Measurements from ENCODE around the gene BRSK2.

BRSK2 gene

GRCh38 chr11:1459219-1459575 lies 69.5 kb downstream of the BRSK2 start:
- H3K9me3 Mint-ChIP-seq, result no peaks in the 10 kb centered on the region
- TF ChIP-seq, protein P1, sequence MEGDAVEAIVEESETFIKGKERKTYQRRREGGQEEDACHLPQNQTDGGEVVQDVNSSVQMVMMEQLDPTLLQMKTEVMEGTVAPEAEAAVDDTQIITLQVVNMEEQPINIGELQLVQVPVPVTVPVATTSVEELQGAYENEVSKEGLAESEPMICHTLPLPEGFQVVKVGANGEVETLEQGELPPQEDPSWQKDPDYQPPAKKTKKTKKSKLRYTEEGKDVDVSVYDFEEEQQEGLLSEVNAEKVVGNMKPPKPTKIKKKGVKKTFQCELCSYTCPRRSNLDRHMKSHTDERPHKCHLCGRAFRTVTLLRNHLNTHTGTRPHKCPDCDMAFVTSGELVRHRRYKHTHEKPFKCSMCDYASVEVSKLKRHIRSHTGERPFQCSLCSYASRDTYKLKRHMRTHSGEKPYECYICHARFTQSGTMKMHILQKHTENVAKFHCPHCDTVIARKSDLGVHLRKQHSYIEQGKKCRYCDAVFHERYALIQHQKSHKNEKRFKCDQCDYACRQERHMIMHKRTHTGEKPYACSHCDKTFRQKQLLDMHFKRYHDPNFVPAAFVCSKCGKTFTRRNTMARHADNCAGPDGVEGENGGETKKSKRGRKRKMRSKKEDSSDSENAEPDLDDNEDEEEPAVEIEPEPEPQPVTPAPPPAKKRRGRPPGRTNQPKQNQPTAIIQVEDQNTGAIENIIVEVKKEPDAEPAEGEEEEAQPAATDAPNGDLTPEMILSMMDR (IDR thresholded peaks at IDR 0.05), result no peak
- H3K27ac Mint-ChIP-seq, result no peak overlapping the region
- H3K36me3 Mint-ChIP-seq (ENCODE audit: low read depth), result no peaks in the 10 kb centered on the region
- DNase-seq, result no peak
- no peaks in the 10 kb centered on the region for H3K27me3 Mint-ChIP-seq (ENCODE audit: low read depth, poor library complexity)
- H3K4me3 Mint-ChIP-seq, result no peak overlapping the region
- peaks cover 24% of the 10 kb centered on the region for H3K4me1 Mint-ChIP-seq

DNA sequence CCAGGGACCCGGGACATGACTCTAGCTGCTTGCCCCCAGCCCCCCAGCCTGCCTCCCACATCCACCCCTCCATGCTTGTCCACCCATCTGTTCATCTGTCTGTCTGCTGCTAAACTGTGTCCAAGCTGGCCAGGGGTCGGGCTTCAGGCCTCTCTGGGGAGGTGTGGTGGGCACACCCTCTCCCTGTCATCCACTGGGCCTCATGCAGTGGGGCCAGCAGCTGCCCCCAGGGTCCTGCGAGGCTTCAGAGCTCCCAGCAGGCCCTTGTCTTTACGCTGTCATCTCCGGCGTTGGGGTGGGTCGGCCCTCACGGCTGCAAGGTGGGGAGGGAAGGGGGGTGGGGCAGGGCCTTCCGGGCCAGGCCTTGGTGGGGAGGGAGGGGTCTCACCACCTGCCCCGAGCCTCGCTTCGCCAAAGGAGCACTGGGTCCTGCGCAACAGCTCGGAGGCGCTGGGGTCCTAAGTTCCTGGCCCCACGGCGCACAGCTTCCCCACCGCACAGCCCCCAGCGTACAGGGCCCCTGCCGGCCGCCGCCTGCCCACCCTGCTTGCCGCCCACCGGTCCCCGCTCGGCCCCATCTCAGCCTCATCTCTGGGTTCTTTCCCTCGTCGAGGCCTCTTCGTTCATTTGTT lies 70.1 kb downstream of the BRSK2 start:
- Mint-ChIP-seq H3K27ac (no peak overlapping the region), H3K36me3 (ENCODE audit: low read depth) (no peaks in the 10 kb centered on the region), H3K27me3 (ENCODE audit: low read depth, poor library complexity) (no peaks in the 10 kb centered on the region), H3K4me1 (peaks cover 24% of the 10 kb centered on the region), H3K9me3 (no peaks in the 10 kb centered on the region), H3K4me3 (no peak overlapping the region)
- no peak for DNase-seq
- TF ChIP-seq, protein P1 (IDR thresholded peaks at IDR 0.05), result no peak

DNA sequence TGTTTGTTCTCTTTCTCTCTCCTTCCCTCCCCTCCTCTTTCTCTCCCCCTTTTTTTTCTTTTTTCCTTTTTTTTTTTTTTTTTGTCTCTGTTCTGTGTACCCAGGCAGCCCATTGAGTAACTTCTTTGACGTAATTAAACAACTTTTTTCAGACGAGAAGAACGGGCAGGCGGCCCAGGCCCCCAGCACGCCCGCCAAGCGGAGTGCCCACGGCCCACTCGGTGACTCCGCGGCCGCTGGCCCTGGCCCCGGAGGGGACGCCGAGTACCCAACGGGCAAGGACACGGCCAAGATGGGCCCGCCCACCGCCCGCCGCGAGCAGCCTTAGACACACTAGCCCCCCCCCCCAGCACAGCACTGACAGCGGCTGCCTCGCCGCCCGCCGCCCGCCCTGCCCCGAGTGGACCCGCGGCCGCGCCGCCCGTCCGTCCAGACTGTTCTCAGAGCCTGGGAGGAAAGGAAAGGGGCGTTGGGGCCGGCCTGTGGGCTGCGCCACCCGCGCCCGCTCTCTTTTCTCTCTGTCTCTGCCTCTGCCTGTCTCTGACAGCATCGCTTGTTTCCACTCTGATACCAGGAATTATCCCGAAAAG lies 70.8 kb downstream of the BRSK2 start:
- H3K27ac Mint-ChIP-seq, result no peak overlapping the region
- H3K36me3 Mint-ChIP-seq (ENCODE audit: low read depth), result peaks cover 5% of the 10 kb centered on the region
- no peak for DNase-seq
- H3K4me3 Mint-ChIP-seq, result no peak overlapping the region
- peaks cover 24% of the 10 kb centered on the region for H3K4me1 Mint-ChIP-seq
- no peaks in the 10 kb centered on the region for H3K27me3 Mint-ChIP-seq (ENCODE audit: low read depth, poor library complexity)
- no peaks in the 10 kb centered on the region for H3K9me3 Mint-ChIP-seq
- TF ChIP-seq, protein P1 (IDR thresholded peaks at IDR 0.05), result no peak

- Mint-ChIP-seq H3K27me3 (ENCODE audit: low read depth, poor library complexity) (no peaks in the 10 kb centered on the region), H3K9me3 (peaks cover 3% of the 10 kb centered on the region), H3K27ac (peak overlapping the region; percentile 85), H3K36me3 (ENCODE audit: low read depth) (peaks cover 10% of the 10 kb centered on the region), H3K4me3 (no peak overlapping the region), H3K4me1 (peaks cover 29% of the 10 kb centered on the region)
- DNase-seq, result peak; percentile 41
- TF ChIP-seq, protein P1 (IDR thresholded peaks at IDR 0.05), result no peak
Observed at GRCh38 chr11:1460986-1461825, 71.5 kb downstream of the BRSK2 start.

GRCh38 chr11:1461826-1462697 lies 72.3 kb downstream of the BRSK2 start:
- TF ChIP-seq, protein P1 (IDR thresholded peaks at IDR 0.05), result no peak
- Mint-ChIP-seq H3K4me1 (peaks cover 38% of the 10 kb centered on the region), H3K9me3 (peaks cover 3% of the 10 kb centered on the region), H3K27me3 (ENCODE audit: low read depth, poor library complexity) (peaks cover 2% of the 10 kb centered on the region), H3K27ac (peak overlapping the region; percentile 85), H3K4me3 (no peak overlapping the region), H3K36me3 (ENCODE audit: low read depth) (peaks cover 10% of the 10 kb centered on the region)
- no peak for DNase-seq

All from nephron progenitor cell (in vitro differentiated cells).